Gastrocnemius medialis (tissue), 4 donors: ENCODE measurements around the gene B4GALT5. TPM values are rescaled to one million over a fixed set of nuclear protein-coding genes. Genes with fewer than 3 reads are reported as not detected.
A peak's percentile ranks its signal among the peaks of the same experiment; 100 is the strongest.
"Not testable (repeated sequence)": the region's sequence is repeated elsewhere in the genome, so short reads cannot be mapped to it uniquely, and the experiment has no call there.

Source experiments
- ATAC-seq, 2 donors: fragments of 150-250 bp; one replicate each; pipeline ENCODE4 v1.9.1; 2016
- DNase-seq, 2 donors: peaks; one replicate each; pipeline ENCODE4 v3.0.0-alpha.2; 2019
- H3K27ac ChIP-seq, 4 donors: fragments of 200-600 bp; sonication (generic); 1 replicate in 1 of 4; 2 replicates in 3 of 4; pipeline ENCODE4 v1.5.1; 2016 to 2018; ENCODE audit warnings: mild to moderate bottlenecking in 2 of 4, moderate library complexity in 1 of 4
- H3K27me3 ChIP-seq, 3 donors: fragments of 200-600 bp; sonication (generic) in 2 of 3; 1 replicate in 1 of 3; 2 replicates in 2 of 3; pipeline versions ENCODE4 v1.5.1 to v1.6.0; 2016 to 2019; ENCODE audit warnings: mild to moderate bottlenecking in 1 of 3, moderate library complexity in 1 of 3
- H3K36me3 ChIP-seq, 2 donors: fragments of 200-600 bp; sonication (generic) in 1 of 2; one replicate each; pipeline ENCODE4 v1.5.1; 2017 to 2018
- H3K4me1 ChIP-seq, 2 donors: fragments of 200-600 bp; sonication (generic) in 1 of 2; one replicate each; pipeline ENCODE4 v1.5.1; 2016 to 2017; ENCODE audit warnings: mild to moderate bottlenecking in 2 of 2
- H3K4me3 ChIP-seq, 4 donors: fragments of 200-600 bp; sonication (generic) in 3 of 4; 1 replicate in 1 of 4; 2 replicates in 3 of 4; pipeline ENCODE4 v1.5.1; 2016 to 2019; ENCODE audit warnings: mild to moderate bottlenecking in 2 of 4
- H3K9me3 ChIP-seq, 3 donors: fragments of 200-600 bp; sonication (generic) in 2 of 3; 1 replicate in 1 of 3; 2 replicates in 2 of 3; pipeline ENCODE4 v1.5.1; 2016 to 2019
- POLR2A ChIP-seq, 2 donors: fragments of 450-650 bp; IDR thresholded peaks; one replicate each; pipeline ENCODE4 v1.6.1; 2017; ENCODE audit warnings: antibody characterized with exemption in 2 of 2, mild to moderate bottlenecking in 2 of 2, moderate library complexity in 2 of 2
- in situ Hi-C, 4 donors: fragments of 200-750 bp; cut with MboI; loops; one replicate each; pipeline versions ENCODE4 v1.15.0 to v1.8.0; 2017; ENCODE audit warnings: low sequenced_read_pairs in 4 of 4
- intact Hi-C: fragments of 100-400 bp; cut with DNase I; formaldehyde crosslinking; loops from one replicate; pipeline ENCODE4 v1.15.1; 2023; ENCODE audit warnings: low total_unique reads
- total RNA-seq, 4 donors: library from RNA; depleted of rRNA; stranded (reverse); fragments of >200 nt; gene quantifications; one replicate each; pipeline versions ENCODE4 v1.1.0 to v1.2.3, GENCODE V29; 2016
- TF ChIP-seq, protein P1 (sequence below), 5 experiments: fragments of 450-650 bp in 3 of 5; fragments of 200-600 bp in 2 of 5; sonication (generic) in 2 of 5; IDR thresholded peaks in 4 of 5; conservative IDR thresholded peaks in 1 of 5; 1 replicate in 4 of 5; 2 replicates in 1 of 5; pipeline ENCODE4 v1.5.1; 2016 to 2019; ENCODE audit warnings: antibody characterized with exemption in 5 of 5, mild to moderate bottlenecking in 3 of 5, moderate library complexity in 3 of 5

Gene B4GALT5, protein sequence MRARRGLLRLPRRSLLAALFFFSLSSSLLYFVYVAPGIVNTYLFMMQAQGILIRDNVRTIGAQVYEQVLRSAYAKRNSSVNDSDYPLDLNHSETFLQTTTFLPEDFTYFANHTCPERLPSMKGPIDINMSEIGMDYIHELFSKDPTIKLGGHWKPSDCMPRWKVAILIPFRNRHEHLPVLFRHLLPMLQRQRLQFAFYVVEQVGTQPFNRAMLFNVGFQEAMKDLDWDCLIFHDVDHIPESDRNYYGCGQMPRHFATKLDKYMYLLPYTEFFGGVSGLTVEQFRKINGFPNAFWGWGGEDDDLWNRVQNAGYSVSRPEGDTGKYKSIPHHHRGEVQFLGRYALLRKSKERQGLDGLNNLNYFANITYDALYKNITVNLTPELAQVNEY
- total RNA-seq: 10 to 100 TPM; 27.6 to 75.2 (median 56.4) TPM

DNA sequence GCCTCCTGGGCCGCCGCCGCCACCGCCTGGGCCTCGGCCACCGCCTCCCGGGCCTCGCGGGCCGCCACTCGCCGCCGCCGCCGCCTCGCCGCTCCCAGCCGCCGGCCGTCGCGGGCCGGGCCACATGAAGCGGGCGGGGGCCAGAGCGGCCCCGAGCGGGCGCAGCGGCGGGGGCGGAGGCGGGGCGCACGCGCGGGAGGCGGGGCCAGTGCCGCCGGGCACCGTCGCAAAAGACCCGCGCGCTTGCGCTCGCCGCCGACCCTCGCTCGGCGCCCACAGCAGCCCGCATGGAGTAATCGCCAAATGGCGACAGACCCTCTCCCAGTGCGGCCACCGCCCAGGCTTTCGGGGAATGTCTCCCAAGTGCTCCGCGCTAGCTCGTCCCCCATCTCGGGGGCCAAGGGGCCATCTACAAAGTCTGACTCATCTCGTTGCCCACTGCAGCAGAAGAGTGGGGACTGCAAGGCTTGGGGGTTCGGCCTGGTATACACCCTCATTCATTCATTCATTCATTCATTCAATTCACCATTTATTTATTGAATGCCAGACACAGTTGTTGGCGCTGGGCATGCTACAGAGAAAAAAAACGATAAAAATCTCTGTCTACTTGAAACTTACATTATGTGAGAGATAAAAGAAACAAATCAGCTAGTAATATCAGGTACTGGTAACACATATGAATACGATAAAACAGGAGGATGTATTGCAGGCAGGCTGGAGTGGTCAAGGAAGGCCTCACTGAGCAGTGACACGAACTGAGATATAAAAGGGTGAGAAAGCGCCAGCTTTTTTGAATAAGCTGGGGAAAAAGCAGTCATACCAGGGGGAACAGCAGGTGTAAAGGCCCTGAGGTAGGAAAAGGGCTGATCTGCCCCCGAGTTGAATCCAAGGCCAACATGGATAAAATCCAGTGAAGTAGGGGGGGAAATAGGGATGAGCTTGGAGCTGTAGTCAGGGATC lies at the start of gene B4GALT5:
B4GALT5 (minus strand) TSS at position 126 of the 960 bp plus-strand sequence. CDS start 188 bp downstream, outside the sequence.
- DNase-seq (peak; percentile 27 to 56), ATAC-seq (peak; percentile 67 to 72)
- TF ChIP-seq POLR2A (IDR thresholded peaks at IDR 0.05): peak; percentile 69 to 78
- TF ChIP-seq, protein P1, sequence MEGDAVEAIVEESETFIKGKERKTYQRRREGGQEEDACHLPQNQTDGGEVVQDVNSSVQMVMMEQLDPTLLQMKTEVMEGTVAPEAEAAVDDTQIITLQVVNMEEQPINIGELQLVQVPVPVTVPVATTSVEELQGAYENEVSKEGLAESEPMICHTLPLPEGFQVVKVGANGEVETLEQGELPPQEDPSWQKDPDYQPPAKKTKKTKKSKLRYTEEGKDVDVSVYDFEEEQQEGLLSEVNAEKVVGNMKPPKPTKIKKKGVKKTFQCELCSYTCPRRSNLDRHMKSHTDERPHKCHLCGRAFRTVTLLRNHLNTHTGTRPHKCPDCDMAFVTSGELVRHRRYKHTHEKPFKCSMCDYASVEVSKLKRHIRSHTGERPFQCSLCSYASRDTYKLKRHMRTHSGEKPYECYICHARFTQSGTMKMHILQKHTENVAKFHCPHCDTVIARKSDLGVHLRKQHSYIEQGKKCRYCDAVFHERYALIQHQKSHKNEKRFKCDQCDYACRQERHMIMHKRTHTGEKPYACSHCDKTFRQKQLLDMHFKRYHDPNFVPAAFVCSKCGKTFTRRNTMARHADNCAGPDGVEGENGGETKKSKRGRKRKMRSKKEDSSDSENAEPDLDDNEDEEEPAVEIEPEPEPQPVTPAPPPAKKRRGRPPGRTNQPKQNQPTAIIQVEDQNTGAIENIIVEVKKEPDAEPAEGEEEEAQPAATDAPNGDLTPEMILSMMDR (IDR thresholded peaks at IDR 0.05 in 4 of 5, conservative IDR thresholded peaks at IDR 0.05 in 1 of 5): no peak
- H3K36me3 ChIP-seq: no peaks in the 10 kb centered on the region
- intact Hi-C loops (loop anchor here (2.0 to 10.0 kb wide), 4 partner anchors 35 to 201 kb away; partner anchors contain the start of genes SLC9A8 and SPATA2), in situ Hi-C loops (no loop called here)
- H3K4me3 ChIP-seq: peak within 1 kb of the TSS; percentile 89 to 98 (median 92)
- no peaks in the 10 kb centered on the region for H3K9me3 ChIP-seq
- H3K27ac ChIP-seq: peak within 1 kb of the TSS; percentile 95 to 99 (median 98)
- H3K4me1 ChIP-seq: peaks cover 44 to 59% of the 10 kb centered on the region in 2 donors
- H3K27me3 ChIP-seq: no peaks in the 10 kb centered on the region

DNA sequence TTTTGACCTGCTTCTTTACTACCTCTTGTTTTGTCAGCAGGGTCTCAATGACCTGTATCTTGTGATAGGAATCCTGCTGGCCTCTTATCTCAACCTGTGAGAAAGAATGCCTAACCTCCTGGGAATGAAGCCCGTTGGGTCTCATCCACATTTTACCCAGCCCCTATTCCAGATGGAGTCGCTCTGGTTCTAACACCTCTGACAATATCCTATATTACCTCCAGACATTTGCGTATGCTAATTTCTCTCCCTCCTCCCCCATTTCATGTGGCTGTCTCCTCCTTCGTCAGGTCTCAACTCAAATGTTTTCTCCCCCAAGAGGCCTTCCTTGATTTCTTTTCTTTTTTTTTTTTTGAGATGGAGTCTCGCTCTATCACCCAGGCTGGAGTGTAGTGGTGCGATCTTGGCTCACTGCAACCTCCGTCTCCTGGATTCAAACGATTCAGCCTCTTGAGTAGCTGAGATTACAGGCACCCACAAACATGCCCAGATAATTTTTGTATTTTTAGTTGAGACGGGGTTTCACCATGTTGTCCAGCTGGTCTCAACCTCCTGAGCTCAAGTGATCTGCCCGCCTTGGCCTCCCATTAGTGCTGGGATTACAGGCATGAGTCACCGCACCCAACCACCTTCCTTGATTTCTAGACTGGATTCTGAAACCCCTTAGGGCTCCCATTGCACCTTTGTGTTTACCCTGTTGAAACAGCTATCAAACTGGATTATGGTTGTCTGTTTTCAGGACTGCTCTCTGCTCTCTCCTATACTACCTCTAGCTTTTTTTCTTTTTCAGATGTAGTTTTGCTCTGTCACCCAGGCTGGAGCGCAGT lies 49.5 kb upstream of the B4GALT5 start:
- DNase-seq (no peak), ATAC-seq (no peak)
- Histone ChIP-seq H3K36me3 (no peaks in the 10 kb centered on the region), H3K4me3 (no peak overlapping the region), H3K4me1 (peaks cover 3 to 31% of the 10 kb centered on the region in 2 donors), H3K27me3 (no peaks in the 10 kb centered on the region), H3K9me3 (no peaks in the 10 kb centered on the region), H3K27ac (peak overlapping the region; percentile 36 to 67 (median 50))
- TF ChIP-seq, protein P1 (IDR thresholded peaks at IDR 0.05 in 4 of 5, conservative IDR thresholded peaks at IDR 0.05 in 1 of 5): no peak
- no peak for TF ChIP-seq POLR2A (IDR thresholded peaks at IDR 0.05)
- in situ Hi-C loops (no loop called here), intact Hi-C loops (loop anchor here (10.0 kb wide), 1 partner anchor 148 kb away; no protein-coding TSS in a partner anchor)

DNA sequence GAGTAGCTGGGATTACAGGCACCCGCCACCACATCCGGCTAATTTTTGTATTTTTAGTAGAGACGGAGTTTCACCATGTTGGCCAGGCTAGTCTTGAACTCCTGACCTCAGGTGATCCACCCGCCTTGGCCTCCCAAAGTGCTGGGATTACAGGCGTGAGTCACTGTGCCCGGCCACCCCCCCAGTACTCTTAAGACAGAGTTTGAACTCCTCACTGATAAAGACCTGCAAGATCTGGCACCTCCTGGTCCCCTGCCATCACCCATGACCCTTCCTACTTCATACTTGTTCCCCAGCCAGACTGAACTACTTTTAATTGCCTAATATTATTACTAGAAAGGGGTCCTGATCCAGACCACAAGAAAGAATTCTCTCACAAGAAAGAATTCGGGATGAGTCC lies 48.2 kb upstream of the B4GALT5 start:
- ATAC-seq: not testable (repeated sequence)
- intact Hi-C loops: loop anchor here (10.0 kb wide), 1 partner anchor 147 kb away; no protein-coding TSS in a partner anchor

DNA sequence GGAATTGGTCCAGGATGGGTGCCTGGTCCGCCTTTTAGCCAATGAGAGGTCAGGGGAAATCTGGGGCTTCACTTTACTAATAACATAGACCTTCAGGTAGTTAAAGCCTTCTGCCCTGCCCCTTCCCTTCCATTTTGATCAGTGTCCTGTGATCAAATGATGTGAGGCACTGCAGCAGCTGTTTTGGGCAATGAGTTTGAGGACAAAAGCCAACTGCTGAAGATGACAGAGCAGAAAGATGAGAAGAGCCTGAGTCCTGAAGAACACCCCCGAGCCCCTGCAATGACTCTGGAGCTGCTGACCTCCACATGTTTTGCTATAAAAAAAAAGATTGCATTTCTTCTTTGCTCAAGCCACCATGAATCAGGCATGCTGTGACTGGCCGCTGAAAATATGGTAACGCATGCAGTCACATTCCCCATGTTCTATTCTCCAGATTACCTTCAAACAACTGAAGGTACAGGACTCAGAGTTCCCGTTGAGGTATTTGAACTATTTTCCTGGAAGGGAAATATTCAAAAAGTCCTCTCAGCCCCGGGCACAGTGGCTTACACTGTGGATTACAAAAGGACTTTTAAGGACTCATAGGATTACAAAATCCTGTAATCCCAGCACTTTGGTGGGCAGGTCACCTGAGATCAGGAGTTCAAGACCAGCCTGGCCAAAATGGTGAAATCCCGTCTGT lies 45.7 kb upstream of the B4GALT5 start:
- no peaks in the 10 kb centered on the region for H3K27me3 ChIP-seq
- H3K4me3 ChIP-seq: no peak overlapping the region
- in situ Hi-C loops: no loop called here

More for the DNA sequence above, 48.2 kb upstream of the B4GALT5 start:
- H3K9me3 ChIP-seq, in situ Hi-C loops, H3K27me3 ChIP-seq, DNase-seq, H3K4me3 ChIP-seq, H3K36me3 ChIP-seq, H3K27ac ChIP-seq: not testable (repeated sequence)
- peaks cover 0 to 21% of the 10 kb centered on the region in 2 donors for H3K4me1 ChIP-seq

More for the DNA sequence above, 45.7 kb upstream of the B4GALT5 start:
- TF ChIP-seq, protein P1 (IDR thresholded peaks at IDR 0.05 in 4 of 5, conservative IDR thresholded peaks at IDR 0.05 in 1 of 5): no peak
- TF ChIP-seq POLR2A (IDR thresholded peaks at IDR 0.05): no peak
- intact Hi-C loops: no loop called here
- ATAC-seq: peak; percentile 36 to 64
- DNase-seq: peak in 1 of 2 donors; percentile 38
- peak overlapping the region in 1 of 4 donors; percentile 24 for H3K27ac ChIP-seq
- no peaks in the 10 kb centered on the region for H3K9me3 ChIP-seq
- H3K4me1 ChIP-seq: peaks cover 0 to 22% of the 10 kb centered on the region in 2 donors
- H3K36me3 ChIP-seq: no peaks in the 10 kb centered on the region
